Suprapubic skin (tissue), 4 donors: ENCODE data around the gene PTP4A2. TPM values are rescaled to one million over a fixed set of nuclear protein-coding genes. Genes with fewer than 3 reads are reported as not detected.
"Not testable (repeated sequence)": the region's sequence is repeated elsewhere in the genome, so short reads cannot be mapped to it uniquely, and the experiment has no call there.

ENCODE experiments used
- DNase-seq, 2 donors: peaks; one replicate each; pipeline ENCODE4 v3.0.0-alpha.2; 2019; ENCODE audit warnings: low spot score in 2 of 2
- H3K27ac ChIP-seq: fragments of 200-600 bp; sonication (generic); one replicate; pipeline ENCODE4 v1.5.1; 2019
- H3K27me3 ChIP-seq: fragments of 200-600 bp; sonication (generic); one replicate; pipeline ENCODE4 v1.5.1; 2019
- H3K36me3 ChIP-seq: fragments of 200-600 bp; sonication (generic); one replicate; pipeline ENCODE4 v1.5.1; 2019
- H3K4me1 ChIP-seq: fragments of 200-600 bp; sonication (generic); one replicate; pipeline ENCODE4 v1.5.1; 2019
- H3K4me3 ChIP-seq: fragments of 200-600 bp; sonication (generic); one replicate; pipeline ENCODE4 v1.5.1; 2019; ENCODE audit warnings: mild to moderate bottlenecking
- H3K9me3 ChIP-seq: fragments of 200-600 bp; sonication (generic); one replicate; pipeline ENCODE4 v1.5.1; 2019
- CTCF ChIP-seq, 2 donors: fragments of 200-600 bp in 1 of 2; fragments of 450-650 bp in 1 of 2; sonication (generic) in 1 of 2; IDR thresholded peaks; one replicate each; pipeline ENCODE4 v1.5.1; 2016 to 2019; ENCODE audit warnings: antibody characterized with exemption in 2 of 2, mild to moderate bottlenecking in 1 of 2, moderate library complexity in 1 of 2
- EP300 ChIP-seq: sonication (generic); formaldehyde crosslinking; IDR thresholded peaks from one replicate; pipeline ENCODE4 v1.6.1; 2017; ENCODE audit warnings: antibody characterized with exemption
- POLR2A ChIP-seq, 2 donors: fragments of 450-650 bp; IDR thresholded peaks; one replicate each; pipeline ENCODE4 v1.6.1; 2017; ENCODE audit warnings: antibody characterized with exemption in 2 of 2, mild to moderate bottlenecking in 2 of 2, moderate library complexity in 2 of 2
- POLR2AphosphoS5 ChIP-seq, 3 donors: sonication (generic); formaldehyde crosslinking; IDR thresholded peaks; one replicate each; pipeline ENCODE4 v1.6.1; 2017; ENCODE audit warnings: antibody characterized with exemption in 3 of 3
- WGBS: methylation state at CpG from one replicate; pipeline ENCODE4 v1.1.5; 2018; 5-methylcytosine and 5-hydroxymethylcytosine counted together
- total RNA-seq, 4 donors: library from RNA; depleted of rRNA; stranded (reverse); fragments of >200 nt; gene quantifications; one replicate each; pipeline ENCODE4 v1.1.0, GENCODE V29; 2016

PTP4A2 gene
- total RNA-seq, 4 donors from 2014 or later: 97.2 to 147 (median 121) TPM

- Histone ChIP-seq H3K4me1 (peaks cover 36% of the 10 kb centered on the region), H3K27ac (peak overlapping the region; percentile 84), H3K36me3 (no peaks in the 10 kb centered on the region), H3K9me3 (no peaks in the 10 kb centered on the region), H3K27me3 (no peaks in the 10 kb centered on the region), H3K4me3 (no peak overlapping the region)
- DNase-seq: peak; percentile 88 to 91
- no peak for TF ChIP-seq POLR2A (IDR thresholded peaks at IDR 0.05)
- peak in 2 of 3 donors; percentile 61 to 70 for TF ChIP-seq POLR2AphosphoS5 (IDR thresholded peaks at IDR 0.05)
- TF ChIP-seq CTCF (IDR thresholded peaks at IDR 0.05): peak in 1 of 2 donors; percentile 41
- no peak for TF ChIP-seq EP300
- 52% methylated on average over 11 of the region's 11 CpGs for WGBS
Observed at GRCh38 chr1:31955917-31956736, 18.0 kb upstream of the PTP4A2 start.

- Histone ChIP-seq H3K4me1 (peaks cover 30% of the 10 kb centered on the region), H3K36me3 (no peaks in the 10 kb centered on the region), H3K4me3 (no peak overlapping the region), H3K9me3 (no peaks in the 10 kb centered on the region), H3K27me3 (no peaks in the 10 kb centered on the region), H3K27ac (peak overlapping the region; percentile 84)
- 29% methylated on average over 6 of the region's 6 CpGs for WGBS
- TF ChIP-seq EP300 (peak; percentile 46), CTCF (IDR thresholded peaks at IDR 0.05) (no peak), POLR2AphosphoS5 (IDR thresholded peaks at IDR 0.05) (peak in 2 of 3 donors; percentile 38 to 65), POLR2A (IDR thresholded peaks at IDR 0.05) (no peak)
- DNase-seq: peak; percentile 93
Observed at GRCh38 chr1:31954607-31955283, 16.6 kb upstream of the PTP4A2 start.

- no peak overlapping the region for H3K4me3 ChIP-seq
- no peak overlapping the region for H3K27ac ChIP-seq
- H3K4me1 ChIP-seq: peaks cover 30% of the 10 kb centered on the region
- no peaks in the 10 kb centered on the region for H3K36me3 ChIP-seq
- no peak for TF ChIP-seq EP300
- TF ChIP-seq POLR2A (IDR thresholded peaks at IDR 0.05): no peak
- no peak for TF ChIP-seq POLR2AphosphoS5 (IDR thresholded peaks at IDR 0.05)
- no peak for TF ChIP-seq CTCF (IDR thresholded peaks at IDR 0.05)
- no peaks in the 10 kb centered on the region for H3K27me3 ChIP-seq
- no peak for DNase-seq
- no peaks in the 10 kb centered on the region for H3K9me3 ChIP-seq
- WGBS: 77% methylated on average over 2 of the region's 2 CpGs
Observed at GRCh38 chr1:31952825-31953220, 14.7 kb upstream of the PTP4A2 start.

- TF ChIP-seq EP300 (no peak), POLR2AphosphoS5 (IDR thresholded peaks at IDR 0.05) (no peak), CTCF (IDR thresholded peaks at IDR 0.05) (no peak), POLR2A (IDR thresholded peaks at IDR 0.05) (no peak)
- Histone ChIP-seq H3K9me3 (no peaks in the 10 kb centered on the region), H3K4me1 (peaks cover 25% of the 10 kb centered on the region), H3K27me3 (no peaks in the 10 kb centered on the region), H3K27ac (no peak overlapping the region), H3K4me3 (no peak overlapping the region), H3K36me3 (no peaks in the 10 kb centered on the region)
- WGBS: 65% methylated on average over 4 of the region's 4 CpGs
- no peak for DNase-seq
Observed at GRCh38 chr1:31951276-31951675, 13.1 kb upstream of the PTP4A2 start.

GRCh38 chr1:31949862-31950261 is 11.7 kb upstream of the PTP4A2 start:
- peaks cover 18% of the 10 kb centered on the region for H3K4me1 ChIP-seq
- no peak overlapping the region for H3K27ac ChIP-seq

GRCh38 chr1:31945677-31946076 is 7.5 kb upstream of the PTP4A2 start:
- H3K4me1 ChIP-seq: peaks cover 21% of the 10 kb centered on the region
- H3K9me3 ChIP-seq, H3K27me3 ChIP-seq, H3K36me3 ChIP-seq, DNase-seq, H3K4me3 ChIP-seq: not testable (repeated sequence)
- H3K27ac ChIP-seq: peak overlapping the region; percentile 96
- 96% methylated on average over 10 of the region's 10 CpGs for WGBS

More at GRCh38 chr1:31949862-31950261, 11.7 kb upstream of the PTP4A2 start:
- H3K9me3 ChIP-seq: no peaks in the 10 kb centered on the region
- TF ChIP-seq EP300 (no peak), POLR2A (IDR thresholded peaks at IDR 0.05) (no peak), CTCF (IDR thresholded peaks at IDR 0.05) (no peak), POLR2AphosphoS5 (IDR thresholded peaks at IDR 0.05) (no peak)
- WGBS: 88% methylated on average over 1 of the region's 1 CpG
- no peaks in the 10 kb centered on the region for H3K27me3 ChIP-seq
- no peaks in the 10 kb centered on the region for H3K36me3 ChIP-seq
- DNase-seq: no peak
- no peak overlapping the region for H3K4me3 ChIP-seq
